Activated CD4-positive, alpha-beta T cell treated with anti-CD3 and anti-CD28 coated beads, Interleukin-2, amount 10 ng/mL, durations not matched to agents 24 days and 14 days (primary cell): Measurements from ENCODE around the gene PXYLP1. TPM values are rescaled to one million over a fixed set of nuclear protein-coding genes. Genes with fewer than 3 reads are reported as not detected.

ENCODE experiments used
- DNase-seq: peaks from one replicate; pipeline ENCODE4 v3.0.0; 2022
- H3K27ac Mint-ChIP-seq: one replicate; pipeline ENCODE4 v1.8.0; 2022; ENCODE audit warnings: mild to moderate bottlenecking, mixed read lengths
- H3K27me3 Mint-ChIP-seq: one replicate; pipeline ENCODE4 v1.8.0; 2022; ENCODE audit warnings: mixed read lengths
- H3K36me3 Mint-ChIP-seq: one replicate; pipeline ENCODE4 v1.8.0; 2022; ENCODE audit warnings: low read depth, mild to moderate bottlenecking, mixed read lengths
- H3K4me1 Mint-ChIP-seq: one replicate; pipeline ENCODE4 v1.8.0; 2021; ENCODE audit warnings: mixed read lengths
- H3K4me3 Mint-ChIP-seq: one replicate; pipeline ENCODE4 v1.8.0; 2022; ENCODE audit warnings: mild to moderate bottlenecking, moderate library complexity, mixed read lengths
- H3K9me3 Mint-ChIP-seq: one replicate; pipeline ENCODE4 v1.8.0; 2021; ENCODE audit warnings: mixed read lengths
- intact Hi-C: fragments of 100-400 bp; cut with micrococcal nuclease; formaldehyde crosslinking; loops from one replicate; pipeline ENCODE4 v1.15.1; 2023
- total RNA-seq: library from RNA; stranded (reverse); gene quantifications from 2 replicates; pipeline ENCODE4 v1.2.3, GENCODE V29; 2022

The PXYLP1 gene
- total RNA-seq, 1 donor from 2014 or later, result 10.7 TPM

DNA sequence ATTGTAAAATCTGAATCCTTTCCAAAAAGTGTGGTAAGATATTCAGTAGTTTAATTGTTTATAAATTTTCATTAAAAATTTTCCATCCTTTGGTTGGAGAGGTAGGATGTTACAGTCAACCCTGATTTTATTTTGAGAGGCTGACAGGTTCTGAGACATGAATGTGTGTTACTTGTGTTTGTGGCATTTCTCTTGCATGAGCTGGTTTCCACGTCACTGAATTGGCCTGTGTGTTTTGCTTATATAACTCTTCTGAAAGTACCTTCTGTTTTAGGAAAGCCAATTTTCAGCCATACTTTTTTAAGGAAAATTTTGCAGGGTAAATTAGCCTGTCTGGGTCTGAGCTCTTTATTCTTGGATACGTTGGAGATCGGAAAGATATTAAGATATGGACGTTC lies 30.7 kb downstream of the PXYLP1 start:
- Mint-ChIP-seq H3K27ac (no peak overlapping the region), H3K27me3 (no peaks in the 10 kb centered on the region), H3K9me3 (no peaks in the 10 kb centered on the region), H3K36me3 (peaks cover 21% of the 10 kb centered on the region), H3K4me3 (no peak overlapping the region), H3K4me1 (peaks cover 50% of the 10 kb centered on the region)
- intact Hi-C loops, result no loop called here
- no peak for DNase-seq

GRCh38 chr3:141266186-141266585 lies 34.6 kb downstream of the PXYLP1 start:
- Mint-ChIP-seq H3K27me3 (no peaks in the 10 kb centered on the region), H3K4me1 (peaks cover 42% of the 10 kb centered on the region), H3K36me3 (peaks cover 21% of the 10 kb centered on the region), H3K9me3 (no peaks in the 10 kb centered on the region), H3K4me3 (peak overlapping the region; percentile 81), H3K27ac (peak overlapping the region; percentile 89)
- no peak for DNase-seq
- intact Hi-C loops, result loop anchor here (2.0 kb wide), 1 partner anchor 35 kb away; the partner anchor contains the start of gene PXYLP1

DNA sequence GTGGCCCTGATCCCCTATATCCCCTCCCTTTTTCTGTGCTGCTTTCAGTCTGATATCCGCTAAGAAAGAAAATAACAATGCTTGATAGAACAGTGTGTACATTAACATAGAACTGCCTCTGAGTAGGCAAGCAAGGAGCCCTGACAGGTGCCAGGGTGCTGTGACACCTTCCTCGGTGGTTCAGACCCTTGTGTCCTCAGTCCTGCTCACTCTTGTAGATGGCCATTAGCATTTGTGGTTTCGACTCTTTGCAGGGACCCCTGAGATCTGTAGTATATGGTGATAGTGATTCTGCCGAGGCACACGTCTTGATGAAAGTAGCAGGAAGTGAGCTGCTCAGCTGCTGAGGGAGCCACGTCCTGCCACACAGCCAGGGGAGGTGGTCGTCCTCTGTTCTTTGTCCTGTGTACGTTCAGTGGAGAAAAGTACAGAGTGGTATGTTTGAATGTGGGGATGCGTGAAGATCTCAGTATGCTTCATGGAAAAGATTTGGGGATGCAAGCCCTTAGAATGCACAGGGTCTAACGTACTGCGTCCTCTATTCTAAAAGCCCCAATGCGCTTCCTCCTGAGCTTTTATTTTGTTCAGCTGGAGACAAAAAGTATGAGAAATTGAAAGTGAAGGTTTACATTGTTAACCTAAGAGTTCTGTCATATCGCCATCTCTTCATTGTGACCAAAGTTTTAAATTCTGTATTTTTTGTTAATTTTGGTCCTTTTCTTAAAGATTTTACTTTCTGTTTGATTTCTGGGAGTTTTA lies 35.4 kb downstream of the PXYLP1 start:
- Mint-ChIP-seq H3K36me3 (peaks cover 16% of the 10 kb centered on the region), H3K9me3 (no peaks in the 10 kb centered on the region), H3K27ac (peak overlapping the region; percentile 89), H3K27me3 (no peaks in the 10 kb centered on the region), H3K4me3 (peak overlapping the region; percentile 81), H3K4me1 (peaks cover 35% of the 10 kb centered on the region)
- DNase-seq, result peak; percentile 83
- intact Hi-C loops, result loop anchor here (2.0 kb wide), 1 partner anchor 36 kb away; the partner anchor contains the start of gene PXYLP1

DNA sequence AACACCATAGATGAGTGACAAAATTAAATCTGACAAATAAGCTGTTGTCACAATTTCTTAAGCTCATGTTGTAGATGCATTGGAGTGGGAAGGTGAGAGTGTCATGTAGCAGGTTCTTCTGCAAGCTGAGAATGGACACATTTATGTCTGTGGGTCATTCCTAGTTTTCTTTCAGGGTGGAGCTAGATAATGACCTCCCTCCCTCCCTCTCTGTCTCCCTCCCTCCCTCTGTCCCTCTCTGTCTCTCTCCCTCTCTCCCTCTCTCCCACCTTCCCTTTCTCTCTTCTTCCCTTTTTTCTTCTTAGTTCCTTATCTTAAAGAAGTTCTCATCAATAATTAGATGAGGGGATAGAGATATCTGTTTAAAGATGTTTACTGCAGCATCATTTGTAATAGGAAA lies 36.0 kb downstream of the PXYLP1 start:
- H3K4me1 Mint-ChIP-seq, result peaks cover 32% of the 10 kb centered on the region
- intact Hi-C loops, result loop anchor here (2.0 kb wide), 1 partner anchor 37 kb away; the partner anchor contains the start of gene PXYLP1

GRCh38 chr3:141268306-141268705 lies 36.7 kb downstream of the PXYLP1 start:
- Mint-ChIP-seq H3K36me3 (peaks cover 10% of the 10 kb centered on the region), H3K9me3 (no peaks in the 10 kb centered on the region), H3K4me3 (peak overlapping the region; percentile 81), H3K4me1 (peaks cover 37% of the 10 kb centered on the region), H3K27me3 (no peaks in the 10 kb centered on the region), H3K27ac (peak overlapping the region; percentile 61)
- intact Hi-C loops, result no loop called here
- DNase-seq, result no peak

More for the DNA sequence above, 36.0 kb downstream of the PXYLP1 start:
- peaks cover 13% of the 10 kb centered on the region for H3K36me3 Mint-ChIP-seq
- no peaks in the 10 kb centered on the region for H3K27me3 Mint-ChIP-seq
- no peak for DNase-seq
- H3K27ac Mint-ChIP-seq, result peak overlapping the region; percentile 89
- H3K4me3 Mint-ChIP-seq, result peak overlapping the region; percentile 81
- no peaks in the 10 kb centered on the region for H3K9me3 Mint-ChIP-seq

- Mint-ChIP-seq H3K4me1 (peaks cover 42% of the 10 kb centered on the region), H3K36me3 (peaks cover 7% of the 10 kb centered on the region), H3K4me3 (no peak overlapping the region), H3K27me3 (no peaks in the 10 kb centered on the region), H3K9me3 (no peaks in the 10 kb centered on the region), H3K27ac (no peak overlapping the region)
- no peak for DNase-seq
- intact Hi-C loops, result no loop called here
Observed at GRCh38 chr3:141268791-141269190, 37.2 kb downstream of the PXYLP1 start.

DNA sequence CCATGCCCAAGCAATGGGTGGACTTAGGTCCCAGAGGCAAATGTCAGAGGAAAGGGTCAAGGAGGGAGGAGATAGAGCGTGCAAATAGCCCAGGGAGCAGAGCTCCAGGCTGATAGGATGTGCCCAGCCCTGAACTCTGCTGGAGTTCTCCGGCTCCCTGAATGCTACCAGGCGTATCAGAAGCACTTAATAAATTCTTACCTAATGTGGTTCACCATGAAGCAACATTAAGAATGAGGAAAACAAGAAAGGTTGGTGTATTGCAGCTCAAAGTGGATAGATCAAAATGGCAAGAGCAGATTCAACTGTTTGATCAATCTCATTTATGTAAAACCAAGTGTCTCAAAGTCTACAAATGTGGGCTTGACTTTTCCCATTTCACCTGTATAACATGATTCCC lies 38.3 kb downstream of the PXYLP1 start:
- H3K27me3 Mint-ChIP-seq, result no peaks in the 10 kb centered on the region
- peaks cover 6% of the 10 kb centered on the region for H3K36me3 Mint-ChIP-seq
- H3K9me3 Mint-ChIP-seq, result no peaks in the 10 kb centered on the region
- no peak for DNase-seq
- H3K4me3 Mint-ChIP-seq, result no peak overlapping the region
- no peak overlapping the region for H3K27ac Mint-ChIP-seq
- peaks cover 52% of the 10 kb centered on the region for H3K4me1 Mint-ChIP-seq
- intact Hi-C loops, result no loop called here

- Mint-ChIP-seq H3K36me3 (peaks cover 6% of the 10 kb centered on the region), H3K9me3 (no peaks in the 10 kb centered on the region), H3K27ac (no peak overlapping the region), H3K27me3 (no peaks in the 10 kb centered on the region), H3K4me3 (no peak overlapping the region), H3K4me1 (peaks cover 49% of the 10 kb centered on the region)
- no peak for DNase-seq
- intact Hi-C loops, result no loop called here
Observed at GRCh38 chr3:141271279-141272030, 39.8 kb downstream of the PXYLP1 start.

DNA sequence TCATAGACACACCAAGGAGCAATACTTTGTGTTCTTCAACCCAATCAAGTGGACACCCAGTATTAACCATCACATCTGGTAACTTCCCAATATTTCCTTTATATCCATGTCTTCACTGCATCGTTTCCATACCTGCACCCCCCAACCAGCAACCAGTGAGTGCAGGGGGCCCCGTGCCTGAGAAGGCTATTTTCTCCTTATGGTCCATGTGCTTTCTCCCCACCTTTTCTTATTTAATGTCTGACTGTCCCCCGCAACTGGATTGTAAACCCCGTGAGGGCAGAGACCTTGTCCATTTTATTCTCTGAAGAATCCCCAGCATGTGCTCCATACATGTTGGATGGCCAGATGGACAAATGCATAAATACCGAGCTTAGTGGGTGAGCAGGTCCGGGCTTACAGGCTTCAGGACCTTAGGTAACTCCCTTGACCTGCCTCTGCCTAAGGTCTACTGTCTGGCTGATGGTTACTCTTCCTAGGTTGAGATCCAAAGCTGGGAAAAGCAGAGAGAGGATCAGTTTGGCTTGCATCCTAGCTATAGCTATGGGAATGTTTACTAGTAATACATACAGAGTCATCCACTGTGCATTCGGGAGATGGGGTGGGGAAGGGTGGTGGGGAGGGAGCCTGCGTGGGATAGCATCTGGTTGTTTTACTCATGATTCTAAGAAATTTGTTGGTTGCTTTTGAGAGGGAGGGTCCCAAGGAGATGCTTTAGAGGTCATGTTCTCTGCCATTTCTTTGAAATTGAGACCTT lies 41.5 kb downstream of the PXYLP1 start:
- Mint-ChIP-seq H3K4me1 (peaks cover 34% of the 10 kb centered on the region), H3K27ac (no peak overlapping the region), H3K27me3 (no peaks in the 10 kb centered on the region), H3K4me3 (no peak overlapping the region), H3K9me3 (no peaks in the 10 kb centered on the region), H3K36me3 (peaks cover 6% of the 10 kb centered on the region)
- DNase-seq, result no peak
- intact Hi-C loops, result no loop called here

DNA sequence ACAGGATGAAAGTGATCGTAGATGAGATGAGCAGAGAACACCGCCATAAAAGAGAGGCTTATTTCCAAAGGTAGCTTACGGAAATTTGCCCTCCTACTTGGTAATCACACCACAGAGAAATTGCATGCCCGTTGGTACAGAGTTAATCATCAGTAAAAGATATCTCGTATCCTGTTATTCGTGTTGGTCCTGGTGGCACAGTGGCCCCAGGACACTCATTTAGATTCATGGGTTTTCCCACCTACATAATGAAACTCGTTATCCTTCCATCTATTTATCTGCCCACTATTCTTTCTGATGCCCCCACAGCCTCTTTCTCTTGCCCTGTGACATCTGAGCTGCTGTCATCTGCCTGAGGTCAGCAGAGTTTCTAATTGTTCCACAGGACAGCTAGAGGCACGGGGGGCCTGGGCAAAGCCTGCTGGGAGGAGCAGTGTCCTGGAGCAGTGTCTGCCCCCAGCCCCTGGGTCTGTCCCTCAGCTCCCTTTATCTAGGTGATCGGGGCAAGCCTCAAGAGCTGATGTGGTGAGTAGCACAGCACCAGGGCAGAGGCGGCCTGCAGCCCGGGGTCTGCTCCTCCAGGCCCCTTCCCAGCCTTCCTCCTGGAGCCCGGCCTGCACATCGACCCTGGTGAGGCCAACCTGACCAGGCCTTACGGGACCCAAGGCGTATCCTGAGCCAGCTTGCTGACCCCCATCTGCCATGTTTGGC lies 42.2 kb downstream of the PXYLP1 start:
- peaks cover 6% of the 10 kb centered on the region for H3K36me3 Mint-ChIP-seq
- DNase-seq, result no peak
- no peaks in the 10 kb centered on the region for H3K27me3 Mint-ChIP-seq
- H3K4me3 Mint-ChIP-seq, result no peak overlapping the region
- H3K9me3 Mint-ChIP-seq, result no peaks in the 10 kb centered on the region
- intact Hi-C loops, result loop anchor here (2.0 kb wide), 1 partner anchor 13 kb away; no protein-coding TSS in a partner anchor
- peaks cover 31% of the 10 kb centered on the region for H3K4me1 Mint-ChIP-seq
- peak overlapping the region; percentile 78 for H3K27ac Mint-ChIP-seq

GRCh38 chr3:141274411-141275031 lies 42.9 kb downstream of the PXYLP1 start:
- peak overlapping the region; percentile 49 for H3K4me3 Mint-ChIP-seq
- intact Hi-C loops, result loop anchor here (2.0 kb wide), 1 partner anchor 14 kb away; no protein-coding TSS in a partner anchor
- no peaks in the 10 kb centered on the region for H3K9me3 Mint-ChIP-seq
- H3K27me3 Mint-ChIP-seq, result no peaks in the 10 kb centered on the region
- H3K27ac Mint-ChIP-seq, result peak overlapping the region; percentile 78
- DNase-seq, result no peak
- peaks cover 38% of the 10 kb centered on the region for H3K4me1 Mint-ChIP-seq
- peaks cover 7% of the 10 kb centered on the region for H3K36me3 Mint-ChIP-seq

DNA sequence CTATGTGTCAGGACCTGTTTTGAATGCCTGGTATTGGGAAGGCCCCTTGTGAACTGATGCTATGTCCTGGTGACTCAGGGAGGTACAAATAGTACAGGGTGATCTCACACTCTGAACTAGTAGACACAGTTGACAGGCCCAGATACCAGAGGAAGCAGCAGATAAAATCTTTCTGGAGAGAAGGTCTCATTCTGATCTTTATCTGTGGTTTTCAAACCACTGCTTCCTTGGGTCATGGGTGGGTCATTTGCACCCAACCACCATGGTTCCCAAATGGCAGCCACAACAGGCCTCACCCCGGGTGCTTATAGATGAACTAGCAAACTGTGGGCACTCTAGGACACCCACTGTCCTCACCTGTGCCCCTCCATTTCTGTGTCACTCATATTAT lies 43.4 kb downstream of the PXYLP1 start:
- H3K36me3 Mint-ChIP-seq, result peaks cover 7% of the 10 kb centered on the region
- H3K4me3 Mint-ChIP-seq, result peak overlapping the region; percentile 49
- H3K9me3 Mint-ChIP-seq, result no peaks in the 10 kb centered on the region
- peaks cover 35% of the 10 kb centered on the region for H3K4me1 Mint-ChIP-seq
- peak; percentile 75 for DNase-seq
- intact Hi-C loops, result loop anchor here (2.0 kb wide), 1 partner anchor 14 kb away; no protein-coding TSS in a partner anchor
- H3K27ac Mint-ChIP-seq, result peak overlapping the region; percentile 78
- H3K27me3 Mint-ChIP-seq, result no peaks in the 10 kb centered on the region

- peak overlapping the region; percentile 78 for H3K27ac Mint-ChIP-seq
- no peak for DNase-seq
- intact Hi-C loops, result loop anchor here (2.0 kb wide), 1 partner anchor 15 kb away; no protein-coding TSS in a partner anchor
- H3K27me3 Mint-ChIP-seq, result no peaks in the 10 kb centered on the region
- H3K4me1 Mint-ChIP-seq, result peaks cover 35% of the 10 kb centered on the region
- H3K36me3 Mint-ChIP-seq, result peaks cover 7% of the 10 kb centered on the region
- H3K9me3 Mint-ChIP-seq, result no peaks in the 10 kb centered on the region
- no peak overlapping the region for H3K4me3 Mint-ChIP-seq
Observed at GRCh38 chr3:141275511-141275910, 43.9 kb downstream of the PXYLP1 start.
